Trophoblast cell (in vitro differentiated cells and primary cell): ENCODE results near the gene ASB9.
"Not testable (repeated sequence)": the region's sequence is repeated elsewhere in the genome, so short reads cannot be mapped to it uniquely, and the experiment has no call there.

ENCODE experiments used
- DNase-seq, 2 donors: peaks; one replicate each; pipeline ENCODE4 v3.0.0-alpha.2; 2016
- H2AFZ ChIP-seq: 2 replicates; pipeline ENCODE4 v1.6.1; 2013; ENCODE audit warnings: low read length, moderate library complexity, mild to moderate bottlenecking; ENCODE audit not compliant: insufficient read depth, poor library complexity
- H2AK5ac ChIP-seq: 2 replicates; pipeline ENCODE4 v1.6.1; 2013; ENCODE audit warnings: mild to moderate bottlenecking, low read length
- H2BK120ac ChIP-seq: 2 replicates; pipeline ENCODE4 v1.6.1; 2013; ENCODE audit warnings: low read length, mild to moderate bottlenecking, moderate library complexity; ENCODE audit not compliant: insufficient read depth, poor library complexity
- H2BK12ac ChIP-seq: 2 replicates; pipeline ENCODE4 v1.6.1; 2013; ENCODE audit warnings: mild to moderate bottlenecking, low read length, moderate library complexity
- H2BK5ac ChIP-seq: 2 replicates; pipeline ENCODE4 v1.6.1; 2013; ENCODE audit warnings: low read length, low read depth, moderate library complexity, mild to moderate bottlenecking; ENCODE audit not compliant: poor library complexity
- H3K14ac ChIP-seq: 2 replicates; pipeline ENCODE4 v1.6.1; 2013; ENCODE audit warnings: mild to moderate bottlenecking, low read length
- H3K18ac ChIP-seq: 2 replicates; pipeline ENCODE4 v1.6.1; 2013; ENCODE audit warnings: mild to moderate bottlenecking, low read length
- H3K23ac ChIP-seq: 2 replicates; pipeline ENCODE4 v1.6.1; 2013; ENCODE audit warnings: low read length
- H3K27ac ChIP-seq: 2 replicates; pipeline ENCODE4 v1.5.1; 2013; ENCODE audit warnings: low read depth, mild to moderate bottlenecking, inconsistent platforms, low read length, moderate library complexity
- H3K27me3 ChIP-seq: 2 replicates; pipeline ENCODE4 v1.6.1; 2013; ENCODE audit warnings: inconsistent platforms, mild to moderate bottlenecking, low read length, moderate library complexity; ENCODE audit not compliant: insufficient read depth
- H3K36me3 ChIP-seq, 2 experiments: 1 replicate in 1 of 2; 2 replicates in 1 of 2; pipeline ENCODE4 v1.6.1; 2013; ENCODE audit warnings: low read length in 2 of 2, mild to moderate bottlenecking in 2 of 2, moderate library complexity in 1 of 2; ENCODE audit not compliant: insufficient read depth in 2 of 2, control insufficient read depth in 1 of 2
- H3K4ac ChIP-seq: 2 replicates; pipeline ENCODE4 v1.6.1; 2013; ENCODE audit warnings: low read depth, mild to moderate bottlenecking, low read length, moderate library complexity
- H3K4me1 ChIP-seq, 2 experiments: 1 replicate in 1 of 2; 2 replicates in 1 of 2; pipeline ENCODE4 v1.6.1; 2013; ENCODE audit warnings: low read length in 2 of 2, mild to moderate bottlenecking in 2 of 2, moderate library complexity in 1 of 2; ENCODE audit not compliant: insufficient read depth in 2 of 2, control insufficient read depth in 1 of 2
- H3K4me2 ChIP-seq: 2 replicates; pipeline ENCODE4 v1.6.1; 2013; ENCODE audit warnings: inconsistent platforms, mild to moderate bottlenecking, low read length, moderate library complexity
- H3K4me3 ChIP-seq: 2 replicates; pipeline ENCODE4 v1.5.1; 2013; ENCODE audit warnings: mild to moderate bottlenecking, low read depth, low read length, inconsistent platforms
- H3K79me1 ChIP-seq: one replicate; pipeline ENCODE4 v1.6.1; 2013; ENCODE audit warnings: low read length
- H3K79me2 ChIP-seq: 2 replicates; pipeline ENCODE4 v1.6.1; 2013; ENCODE audit warnings: low read length, mild to moderate bottlenecking; ENCODE audit not compliant: control insufficient read depth, insufficient read depth, poor library complexity
- H3K9ac ChIP-seq: 2 replicates; pipeline ENCODE4 v1.6.1; 2013; ENCODE audit warnings: mild to moderate bottlenecking, low read length
- H3K9me3 ChIP-seq: 2 replicates; pipeline ENCODE4 v1.6.1; 2013; ENCODE audit warnings: low read depth, mild to moderate bottlenecking, control low read depth, inconsistent platforms, low read length; ENCODE audit not compliant: insufficient read depth
- H4K12ac ChIP-seq: 2 replicates; pipeline ENCODE4 v1.6.1; 2013; ENCODE audit warnings: low read depth, mild to moderate bottlenecking, low read length, moderate library complexity
- H4K8ac ChIP-seq: 2 replicates; pipeline ENCODE4 v1.6.1; 2013; ENCODE audit warnings: low read depth, mild to moderate bottlenecking, low read length, moderate library complexity
- H4K91ac ChIP-seq: one replicate; pipeline ENCODE4 v1.6.1; 2013; ENCODE audit warnings: low read depth, mild to moderate bottlenecking, low read length, moderate library complexity
- WGBS: extraction: QIAGEN DNeasy Blood & Tissue Kit; methylation state at CpG from one replicate; pipeline ENCODE4 v1.1.7; 2013; ENCODE audit warnings: missing lambda C conversion rate; ENCODE audit not compliant: insufficient read length, insufficient coverage; ENCODE audit errors: extremely low coverage; 5-methylcytosine and 5-hydroxymethylcytosine counted together

The ASB9 gene

GRCh38 chrX:15311119-15311518 is 41.2 kb upstream of the ASB9 start:
- no peak for DNase-seq
- no CpG with 5 or more reads among the region's 3 CpGs for WGBS

GRCh38 chrX:15310117-15310516 is 40.2 kb upstream of the ASB9 start:
- H3K9ac ChIP-seq: no peak overlapping the region
- no peak overlapping the region for H3K4ac ChIP-seq
- H3K27ac ChIP-seq: no peak overlapping the region
- WGBS: no CpG with 5 or more reads among the region's 3 CpGs
- H3K79me1 ChIP-seq: no peaks in the 10 kb centered on the region
- H2BK120ac ChIP-seq: no peak overlapping the region
- no peak overlapping the region for H3K14ac ChIP-seq
- H3K79me2 ChIP-seq: no peaks in the 10 kb centered on the region
- H2BK5ac ChIP-seq: no peak overlapping the region
- H4K8ac ChIP-seq: no peak overlapping the region
- no peak overlapping the region for H3K4me2 ChIP-seq
- H3K23ac ChIP-seq: no peak overlapping the region
- H3K9me3 ChIP-seq: no peaks in the 10 kb centered on the region
- no peak for DNase-seq
- no peak overlapping the region for H2AK5ac ChIP-seq
- no peaks in the 10 kb centered on the region for H3K36me3 ChIP-seq
- no peak overlapping the region for H2BK12ac ChIP-seq
- no peak overlapping the region for H3K4me3 ChIP-seq
- H2AFZ ChIP-seq: no peak overlapping the region
- no peaks in the 10 kb centered on the region for H3K27me3 ChIP-seq
- no peaks in the 10 kb centered on the region for H3K4me1 ChIP-seq
- no peak overlapping the region for H4K91ac ChIP-seq
- no peak overlapping the region for H4K12ac ChIP-seq
- H3K18ac ChIP-seq: no peak overlapping the region

More at GRCh38 chrX:15311119-15311518, 41.2 kb upstream of the ASB9 start:
- Histone ChIP-seq H2AK5ac (no peak overlapping the region), H3K4me2 (no peak overlapping the region), H3K79me1 (no peaks in the 10 kb centered on the region), H3K23ac (no peak overlapping the region), H3K27me3 (no peaks in the 10 kb centered on the region), H3K9ac (no peak overlapping the region), H3K9me3 (no peaks in the 10 kb centered on the region), H4K91ac (no peak overlapping the region), H2AFZ (no peak overlapping the region), H3K79me2 (no peaks in the 10 kb centered on the region), H2BK12ac (no peak overlapping the region), H3K36me3 (no peaks in the 10 kb centered on the region), H3K4ac (no peak overlapping the region), H2BK120ac (no peak overlapping the region), H2BK5ac (no peak overlapping the region), H3K14ac (no peak overlapping the region), H3K27ac (no peak overlapping the region), H3K4me1 (no peaks in the 10 kb centered on the region), H3K18ac (no peak overlapping the region), H4K12ac (no peak overlapping the region), H3K4me3 (no peak overlapping the region), H4K8ac (no peak overlapping the region)

- H3K27ac ChIP-seq: not testable (repeated sequence)
Measured at GRCh38 chrX:15305899-15306298, 36.0 kb upstream of the ASB9 start.

GRCh38 chrX:15301924-15302323 is 32.0 kb upstream of the ASB9 start:
- Histone ChIP-seq H3K14ac (no peak overlapping the region), H4K8ac (no peak overlapping the region), H3K23ac (no peak overlapping the region), H2AK5ac (no peak overlapping the region), H2BK120ac (no peak overlapping the region), H2BK12ac (no peak overlapping the region), H2BK5ac (no peak overlapping the region), H3K9ac (no peak overlapping the region), H3K36me3 (no peaks in the 10 kb centered on the region), H3K27ac (no peak overlapping the region), H3K4ac (no peak overlapping the region), H3K27me3 (no peaks in the 10 kb centered on the region), H4K12ac (no peak overlapping the region), H3K4me3 (no peak overlapping the region), H3K79me2 (no peaks in the 10 kb centered on the region), H2AFZ (no peak overlapping the region), H3K9me3 (no peaks in the 10 kb centered on the region), H3K4me1 (peaks cover 0 to 2% of the 10 kb centered on the region in 2 experiments), H3K18ac (no peak overlapping the region), H4K91ac (no peak overlapping the region), H3K4me2 (no peak overlapping the region), H3K79me1 (no peaks in the 10 kb centered on the region)
- DNase-seq: peak; percentile 6 to 39
- no CpG with 5 or more reads among the region's 4 CpGs for WGBS

More at GRCh38 chrX:15305899-15306298, 36.0 kb upstream of the ASB9 start:
- no CpG with 5 or more reads among the region's 3 CpGs for WGBS
- H3K14ac ChIP-seq, H3K4me3 ChIP-seq, H3K23ac ChIP-seq, H3K4me2 ChIP-seq, H3K4ac ChIP-seq, H3K36me3 ChIP-seq, H4K91ac ChIP-seq, DNase-seq, H4K12ac ChIP-seq, H3K79me2 ChIP-seq, H3K27me3 ChIP-seq, H2AK5ac ChIP-seq, H2BK5ac ChIP-seq, H2AFZ ChIP-seq, H4K8ac ChIP-seq, H2BK120ac ChIP-seq, H3K9me3 ChIP-seq, H3K9ac ChIP-seq, H3K4me1 ChIP-seq, H3K79me1 ChIP-seq, H2BK12ac ChIP-seq, H3K18ac ChIP-seq: not testable (repeated sequence)
